Tibial nerve (tissue), 4 donors: ENCODE data around the gene LRRC28. TPM values are rescaled to one million over a fixed set of nuclear protein-coding genes. Genes with fewer than 3 reads are reported as not detected.

Experiments used
- DNase-seq, 2 donors: peaks; one replicate each; pipeline ENCODE4 v3.0.0-alpha.2; 2019; ENCODE audit warnings: low spot score in 2 of 2
- H3K27ac ChIP-seq, 4 donors: fragments of 200-600 bp; sonication (generic) in 3 of 4; one replicate each; pipeline ENCODE4 v1.5.1; 2017 to 2019; ENCODE audit warnings: mild to moderate bottlenecking in 1 of 4
- H3K27me3 ChIP-seq, 2 donors: fragments of 200-600 bp; sonication (generic) in 1 of 2; one replicate each; pipeline versions ENCODE4 v1.5.1 to v1.6.0; 2017 to 2019
- H3K36me3 ChIP-seq, 3 donors: fragments of 200-600 bp; sonication (generic); one replicate each; pipeline ENCODE4 v1.5.1; 2018 to 2019
- H3K4me1 ChIP-seq, 4 donors: fragments of 200-600 bp; sonication (generic) in 3 of 4; one replicate each; pipeline ENCODE4 v1.5.1; 2017 to 2019
- H3K4me3 ChIP-seq, 4 donors: fragments of 200-600 bp; sonication (generic) in 3 of 4; one replicate each; pipeline ENCODE4 v1.5.1; 2017 to 2019; ENCODE audit warnings: mild to moderate bottlenecking in 1 of 4, moderate library complexity in 1 of 4
- H3K9me3 ChIP-seq, 4 donors: fragments of 200-600 bp; sonication (generic) in 3 of 4; one replicate each; pipeline ENCODE4 v1.5.1; 2017 to 2019
- EP300 ChIP-seq, 2 donors: sonication (generic); formaldehyde crosslinking; IDR thresholded peaks; one replicate each; pipeline ENCODE4 v1.6.1; 2017; ENCODE audit warnings: antibody characterized with exemption in 2 of 2, mild to moderate bottlenecking in 1 of 2
- POLR2A ChIP-seq, 2 donors: fragments of 450-650 bp; IDR thresholded peaks; one replicate each; pipeline ENCODE4 v1.6.1; 2017; ENCODE audit warnings: antibody characterized with exemption in 2 of 2, mild to moderate bottlenecking in 2 of 2, moderate library complexity in 2 of 2
- WGBS, 2 donors: methylation state at CpG; one replicate each; pipeline ENCODE4 v1.1.5; 2018; 5-methylcytosine and 5-hydroxymethylcytosine counted together
- total RNA-seq, 4 donors: library from RNA; depleted of rRNA; stranded (reverse); fragments of >200 nt; gene quantifications; one replicate each; pipeline ENCODE4 v1.1.0, GENCODE V29; 2016
- TF ChIP-seq, protein P1 (sequence below), 5 experiments: fragments of 200-600 bp in 3 of 5; fragments of 450-650 bp in 2 of 5; sonication (generic) in 3 of 5; IDR thresholded peaks; one replicate each; pipeline ENCODE4 v1.5.1; 2016 to 2019; ENCODE audit warnings: antibody characterized with exemption in 5 of 5, mild to moderate bottlenecking in 3 of 5, moderate library complexity in 2 of 5

LRRC28 gene
- total RNA-seq, 4 donors from 2014 or later, result 21.6 to 73.4 (median 33.5) TPM

- Histone ChIP-seq H3K27ac (no peak overlapping the region), H3K27me3 (no peaks in the 10 kb centered on the region), H3K4me3 (no peak overlapping the region), H3K36me3 (no peaks in the 10 kb centered on the region), H3K4me1 (peaks cover 0 to 75% (median 18%) of the 10 kb centered on the region in 4 donors), H3K9me3 (no peaks in the 10 kb centered on the region)
- peak in 1 of 2 donors; percentile 8 for DNase-seq
- TF ChIP-seq EP300 (IDR thresholded peaks at IDR 0.05), result no peak
- no peak for TF ChIP-seq POLR2A (IDR thresholded peaks at IDR 0.05)
- TF ChIP-seq, protein P1, sequence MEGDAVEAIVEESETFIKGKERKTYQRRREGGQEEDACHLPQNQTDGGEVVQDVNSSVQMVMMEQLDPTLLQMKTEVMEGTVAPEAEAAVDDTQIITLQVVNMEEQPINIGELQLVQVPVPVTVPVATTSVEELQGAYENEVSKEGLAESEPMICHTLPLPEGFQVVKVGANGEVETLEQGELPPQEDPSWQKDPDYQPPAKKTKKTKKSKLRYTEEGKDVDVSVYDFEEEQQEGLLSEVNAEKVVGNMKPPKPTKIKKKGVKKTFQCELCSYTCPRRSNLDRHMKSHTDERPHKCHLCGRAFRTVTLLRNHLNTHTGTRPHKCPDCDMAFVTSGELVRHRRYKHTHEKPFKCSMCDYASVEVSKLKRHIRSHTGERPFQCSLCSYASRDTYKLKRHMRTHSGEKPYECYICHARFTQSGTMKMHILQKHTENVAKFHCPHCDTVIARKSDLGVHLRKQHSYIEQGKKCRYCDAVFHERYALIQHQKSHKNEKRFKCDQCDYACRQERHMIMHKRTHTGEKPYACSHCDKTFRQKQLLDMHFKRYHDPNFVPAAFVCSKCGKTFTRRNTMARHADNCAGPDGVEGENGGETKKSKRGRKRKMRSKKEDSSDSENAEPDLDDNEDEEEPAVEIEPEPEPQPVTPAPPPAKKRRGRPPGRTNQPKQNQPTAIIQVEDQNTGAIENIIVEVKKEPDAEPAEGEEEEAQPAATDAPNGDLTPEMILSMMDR (IDR thresholded peaks at IDR 0.05), result no peak
- 98 to 99% methylated on average over 9 of the region's 9 CpGs for WGBS, 2 donors
Observed at GRCh38 chr15:99439524-99439835, 188.2 kb downstream of the LRRC28 start.

DNA sequence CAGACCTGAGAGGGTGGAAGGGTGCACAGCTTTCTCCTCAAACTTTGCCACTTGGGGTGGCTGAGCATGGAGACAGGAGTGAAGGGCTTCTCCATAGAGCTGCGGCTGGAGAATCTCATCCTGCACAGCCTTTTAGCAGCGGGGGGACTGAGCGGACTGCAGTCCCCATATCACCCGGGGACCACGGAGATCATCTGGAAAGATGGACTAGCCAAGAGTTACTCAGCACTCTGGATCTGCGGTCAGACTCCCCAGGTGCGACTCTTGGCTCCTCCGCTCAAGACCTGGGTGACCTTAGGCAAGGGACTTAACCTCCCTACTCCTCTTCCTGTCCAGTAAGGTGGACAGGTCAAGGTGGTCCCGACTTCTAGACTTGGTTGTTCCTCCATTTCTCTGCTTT is 188.7 kb downstream of the LRRC28 start:
- no peak for TF ChIP-seq POLR2A (IDR thresholded peaks at IDR 0.05)
- TF ChIP-seq, protein P1 (IDR thresholded peaks at IDR 0.05), result no peak
- TF ChIP-seq EP300 (IDR thresholded peaks at IDR 0.05), result no peak
- Histone ChIP-seq H3K27ac (no peak overlapping the region), H3K4me3 (no peak overlapping the region), H3K9me3 (no peaks in the 10 kb centered on the region), H3K4me1 (peaks cover 0 to 73% (median 17%) of the 10 kb centered on the region in 4 donors), H3K27me3 (no peaks in the 10 kb centered on the region), H3K36me3 (no peaks in the 10 kb centered on the region)
- WGBS, 2 donors, result 84 to 91% methylated on average over 9 of the region's 9 CpGs
- DNase-seq, result peak in 1 of 2 donors; percentile 2

Other genes with a start within 250 kb of the LRRC28 start
- gene PGPEP1L, start 243.7 kb upstream of the LRRC28 start, total RNA-seq, result not detected
- 10 to 100 TPM; 26.4 to 47.0 (median 29.6) TPM for gene SYNM, start 146.4 kb upstream of the LRRC28 start, total RNA-seq
- 10 to 100 TPM; 19.3 to 59.2 (median 25.7) TPM for gene TTC23, start 1.9 kb upstream of the LRRC28 start, total RNA-seq